ENCODE results near the gene TIE1.
"Not testable (repeated sequence)": the region's sequence is repeated elsewhere in the genome, so short reads cannot be mapped to it uniquely, and the experiment has no call there.

The TIE1 gene

GRCh38 chr1:43363283-43363934 lies 62.6 kb downstream of the TIE1 start:
- DNase-seq (ENCODE audit: low spot score), result no peak

DNA sequence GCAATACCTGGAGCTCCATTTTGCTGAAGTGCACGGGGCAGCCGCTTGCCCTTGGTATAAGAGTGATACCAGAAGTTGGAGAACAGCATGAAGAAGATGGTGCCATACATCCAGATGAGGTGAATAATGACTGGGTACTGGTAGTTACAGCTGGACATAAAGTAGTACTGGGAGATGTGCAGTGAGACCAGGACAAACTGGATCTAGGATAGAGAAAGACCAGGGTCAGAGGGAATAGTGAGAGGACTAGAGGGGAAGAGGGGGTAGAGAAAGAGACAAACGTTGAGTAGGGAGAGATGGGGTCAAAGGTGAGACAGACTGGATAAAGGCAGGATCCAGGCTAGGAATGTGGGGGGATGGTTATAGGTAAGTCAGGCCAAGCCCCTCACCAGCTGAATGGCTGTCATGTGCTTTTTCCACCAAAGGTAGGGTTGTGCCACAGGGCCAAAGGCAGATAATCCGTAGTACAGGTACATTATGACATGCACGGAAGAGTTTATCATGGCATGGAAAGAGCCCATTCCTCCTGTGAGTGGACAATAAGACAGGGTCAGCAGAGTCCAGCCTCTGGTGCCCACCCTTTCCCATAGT lies 63.2 kb downstream of the TIE1 start:
- no peak for DNase-seq (ENCODE audit: low spot score)

DNA sequence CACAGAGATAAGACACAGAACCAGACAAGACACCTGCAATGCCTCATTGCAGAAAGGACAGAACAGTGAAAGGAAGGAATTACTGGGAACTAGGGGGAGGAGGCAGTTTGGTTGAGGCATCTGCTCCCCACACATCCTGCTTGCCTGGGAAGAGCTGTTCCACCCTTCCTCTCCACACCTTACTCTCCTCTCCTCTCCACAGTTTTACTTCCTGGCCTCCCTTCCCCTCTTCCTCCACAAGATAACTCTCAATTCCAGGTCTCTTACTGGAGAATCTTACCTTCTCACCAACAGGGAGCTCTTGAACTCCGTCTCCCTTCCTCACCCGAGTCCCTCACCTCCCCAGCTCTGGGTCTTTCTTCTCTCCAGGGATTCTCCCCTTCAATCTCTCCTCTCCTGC lies 64.9 kb downstream of the TIE1 start:
- no peak for DNase-seq (ENCODE audit: low spot score)

DNA sequence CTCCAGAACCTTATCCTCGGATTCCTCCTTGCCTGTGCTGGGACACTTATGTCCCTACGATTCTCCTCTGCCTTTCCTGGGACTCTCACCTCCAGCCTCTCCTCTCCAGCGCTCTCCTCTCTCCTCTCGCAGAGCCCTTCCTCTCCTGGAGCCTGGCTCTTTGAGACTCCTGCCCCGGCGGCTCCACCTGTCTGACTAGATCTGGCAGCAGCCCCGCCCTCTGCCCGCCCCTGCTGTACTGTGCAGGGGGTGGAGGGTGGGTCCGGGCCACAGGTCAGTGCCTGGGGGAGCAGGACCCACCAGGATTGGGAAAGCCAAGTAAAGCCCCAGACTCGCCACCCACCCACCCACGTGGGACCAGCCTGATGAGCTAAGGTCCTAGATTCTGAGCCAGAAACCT lies 65.4 kb downstream of the TIE1 start:
- DNase-seq (ENCODE audit: low spot score), result no peak

- DNase-seq (ENCODE audit: low spot score), result no peak
Measured at GRCh38 chr1:43366601-43367025, 65.8 kb downstream of the TIE1 start.

- DNase-seq (ENCODE audit: low spot score), result no peak
Measured at GRCh38 chr1:43367026-43367903, 66.5 kb downstream of the TIE1 start.

DNA sequence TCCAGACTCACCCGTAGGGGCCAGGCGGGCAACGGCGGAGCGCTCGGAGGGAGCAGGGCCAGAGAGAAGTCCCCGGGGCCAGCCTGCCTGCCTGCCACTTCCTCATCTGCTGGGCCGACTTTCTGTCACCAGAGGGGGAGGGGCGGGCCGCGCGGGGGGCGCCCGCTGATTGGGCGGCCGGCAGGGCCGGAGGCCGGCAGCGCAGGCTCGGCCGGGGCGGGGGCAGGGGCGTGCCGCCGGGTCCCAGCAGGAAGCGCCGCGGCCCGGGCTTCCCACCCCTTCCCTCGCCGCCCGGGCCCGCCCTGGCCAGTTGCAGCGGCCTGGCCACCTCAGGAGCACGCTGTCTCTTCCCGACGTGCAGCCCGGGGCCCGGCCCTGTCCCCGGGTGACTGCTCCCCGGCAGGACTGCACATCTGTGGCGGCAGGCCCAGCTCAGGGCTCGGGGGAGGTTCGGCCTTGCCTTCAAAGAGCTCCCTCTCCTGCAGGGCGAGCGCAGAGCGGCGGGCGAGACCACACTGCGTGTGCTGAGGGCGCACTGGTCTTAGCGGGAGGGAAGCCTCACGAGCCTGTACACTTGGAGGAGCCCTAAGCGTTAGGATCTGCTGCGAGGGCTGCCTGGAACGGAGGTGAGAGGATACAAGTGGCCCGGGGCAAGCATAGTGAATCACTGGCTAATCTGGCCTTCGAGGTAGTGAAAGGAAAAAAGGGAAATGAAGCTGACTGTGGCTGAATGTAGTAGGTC lies 67.3 kb downstream of the TIE1 start, which contains the start of gene ELOVL1:
ELOVL1 (minus strand) TSS at position 108 of the 742 bp plus-strand sequence. CDS start 2,402 bp downstream, outside the sequence.
- DNase-seq (ENCODE audit: low spot score), result peak; percentile 93

- no peak for DNase-seq (ENCODE audit: low spot score)
Measured at GRCh38 chr1:43368646-43369020, 67.9 kb downstream of the TIE1 start.

DNA sequence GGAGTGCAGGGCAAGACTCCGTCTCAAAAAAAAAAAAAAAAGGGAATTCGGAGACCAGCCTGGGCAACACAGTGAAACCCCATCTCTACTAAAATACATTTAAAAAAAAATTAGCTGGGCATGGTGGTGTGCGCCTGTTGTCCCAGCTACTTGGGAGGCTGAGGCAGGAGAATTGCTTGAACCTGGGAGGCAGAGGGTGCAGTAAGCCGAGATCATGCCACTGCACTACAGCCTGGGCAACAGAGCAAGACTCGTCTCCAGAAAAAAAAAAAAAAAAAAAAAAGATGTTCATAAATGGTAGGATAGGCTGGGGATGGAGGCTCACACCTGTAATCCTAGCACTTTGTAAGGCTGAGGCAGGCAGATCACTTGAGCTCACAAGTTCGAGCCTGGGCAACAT lies 69.0 kb downstream of the TIE1 start:
- not testable (repeated sequence) for DNase-seq (ENCODE audit: low spot score)

GRCh38 chr1:43370564-43370963 lies 69.8 kb downstream of the TIE1 start:
- DNase-seq (ENCODE audit: low spot score), result no peak

- no peak for DNase-seq (ENCODE audit: low spot score)
Measured at GRCh38 chr1:43372172-43372571, 71.4 kb downstream of the TIE1 start.
